ENCODE data around the gene C1orf35. TPM values are rescaled to one million over a fixed set of nuclear protein-coding genes. Genes with fewer than 3 reads are reported as not detected.

Gene C1orf35
- total and polyA plus RNA-seq, 9 of the 15 experiments (the other 6 are each of a cell fraction or from before 2014, with no cell fraction given), result 3.2 to 48.7 (median 12.5) TPM

- TF ChIP-seq MNT (conservative IDR thresholded peaks at IDR 0.05) (peak; percentile 87 to 92), KLF10 (CRISPR knock-in tag; IDR thresholded peaks at IDR 0.05) (no peak), PPARD (CRISPR knock-in tag; IDR thresholded peaks at IDR 0.05) (no peak), FOXO4 (CRISPR knock-in tag; IDR thresholded peaks at IDR 0.05) (no peak), SIN3B (IDR thresholded peaks at IDR 0.05; ENCODE audit: low read depth) (peak; percentile 89), CXXC5 (CRISPR knock-in tag; IDR thresholded peaks at IDR 0.05) (peak; percentile 96), NR2C1 (IDR thresholded peaks at IDR 0.05) (no peak), NR2C1 (tag; IDR thresholded peaks at IDR 0.05) (no peak), SRSF9 (IDR thresholded peaks at IDR 0.05; ENCODE audit: borderline replicate concordance, low read depth, low read length) (no peak), CSDE1 (IDR thresholded peaks at IDR 0.05) (no peak; a peak in 1 of 4 replicates), DACH1 (IDR thresholded peaks at IDR 0.05; ENCODE audit: partially characterized antibody) (peak; percentile 43), ZNF766 (CRISPR knock-in tag; conservative IDR thresholded peaks at IDR 0.05) (no peak), KLF13 (tag; IDR thresholded peaks at IDR 0.05; ENCODE audit: borderline replicate concordance, low read depth) (peak; percentile 74; the same call in 1 of the 2 replicates), MAZ (CRISPR knock-in tag; conservative IDR thresholded peaks at IDR 0.05 in 1 of 2, IDR thresholded peaks at IDR 0.05 in 1 of 2) (peak; percentile 86 to 95), ZHX1 (conservative IDR thresholded peaks at IDR 0.05; ENCODE audit: low read length) (no peak; the same call in 1 of the 2 replicates), DIDO1 (tag; IDR thresholded peaks at IDR 0.05; ENCODE audit: low read depth) (no peak), ZNF717 (CRISPR knock-in tag; IDR thresholded peaks at IDR 0.05) (0 out of 2 replicates have a peak, but pooled peaks have one; percentile 49)
- TF ChIP-seq, protein P1, sequence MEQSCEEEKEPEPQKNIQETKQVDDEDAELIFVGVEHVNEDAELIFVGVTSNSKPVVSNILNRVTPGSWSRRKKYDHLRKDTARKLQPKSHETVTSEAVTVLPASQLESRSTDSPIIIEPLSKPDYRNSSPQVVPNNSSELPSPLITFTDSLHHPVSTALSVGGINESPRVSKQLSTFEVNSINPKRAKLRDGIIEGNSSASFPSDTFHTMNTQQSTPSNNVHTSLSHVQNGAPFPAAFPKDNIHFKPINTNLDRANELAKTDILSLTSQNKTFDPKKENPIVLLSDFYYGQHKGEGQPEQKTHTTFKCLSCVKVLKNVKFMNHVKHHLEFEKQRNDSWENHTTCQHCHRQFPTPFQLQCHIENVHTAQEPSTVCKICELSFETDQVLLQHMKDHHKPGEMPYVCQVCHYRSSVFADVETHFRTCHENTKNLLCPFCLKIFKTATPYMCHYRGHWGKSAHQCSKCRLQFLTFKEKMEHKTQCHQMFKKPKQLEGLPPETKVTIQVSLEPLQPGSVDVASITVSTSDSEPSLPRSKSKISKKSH (CRISPR knock-in tag; IDR thresholded peaks at IDR 0.05), result no peak
- TF ChIP-seq, protein P2, sequence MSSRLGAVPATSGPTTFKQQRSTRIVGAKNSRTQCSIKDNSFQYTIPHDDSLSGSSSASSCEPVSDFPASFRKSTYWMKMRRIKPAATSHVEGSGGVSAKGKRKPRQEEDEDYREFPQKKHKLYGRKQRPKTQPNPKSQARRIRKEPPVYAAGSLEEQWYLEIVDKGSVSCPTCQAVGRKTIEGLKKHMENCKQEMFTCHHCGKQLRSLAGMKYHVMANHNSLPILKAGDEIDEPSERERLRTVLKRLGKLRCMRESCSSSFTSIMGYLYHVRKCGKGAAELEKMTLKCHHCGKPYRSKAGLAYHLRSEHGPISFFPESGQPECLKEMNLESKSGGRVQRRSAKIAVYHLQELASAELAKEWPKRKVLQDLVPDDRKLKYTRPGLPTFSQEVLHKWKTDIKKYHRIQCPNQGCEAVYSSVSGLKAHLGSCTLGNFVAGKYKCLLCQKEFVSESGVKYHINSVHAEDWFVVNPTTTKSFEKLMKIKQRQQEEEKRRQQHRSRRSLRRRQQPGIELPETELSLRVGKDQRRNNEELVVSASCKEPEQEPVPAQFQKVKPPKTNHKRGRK (tag; IDR thresholded peaks at IDR 0.05), result no peak
Measured at GRCh38 chr1:228139931-228140723, 37.0 kb upstream of the C1orf35 start, which contains the start of gene GUK1 (continued).
